Sigmoid colon (tissue), 7 donors: ENCODE results near the gene TMEM9. TPM values are rescaled to one million over a fixed set of nuclear protein-coding genes. Genes with fewer than 3 reads are reported as not detected.

Experiments
- DNase-seq: peaks from one replicate; pipeline ENCODE4 v3.0.0-alpha.2; 2019
- H3K27ac ChIP-seq, 4 donors: fragments of 200-600 bp; sonication (generic); one replicate each; pipeline ENCODE4 v1.5.1; 2016 to 2019; ENCODE audit warnings: mild to moderate bottlenecking in 1 of 4
- H3K27me3 ChIP-seq, 3 donors: fragments of 200-600 bp; sonication (generic); one replicate each; pipeline ENCODE4 v1.5.1; 2019; ENCODE audit warnings: mild to moderate bottlenecking in 1 of 3
- H3K36me3 ChIP-seq, 4 donors: fragments of 200-600 bp; sonication (generic); one replicate each; pipeline ENCODE4 v1.5.1; 2016 to 2019
- H3K4me1 ChIP-seq, 4 donors: fragments of 200-600 bp; sonication (generic); one replicate each; pipeline ENCODE4 v1.5.1; 2017 to 2019
- H3K4me3 ChIP-seq, 4 donors: fragments of 200-600 bp; sonication (generic); one replicate each; pipeline ENCODE4 v1.5.1; 2017 to 2019; ENCODE audit warnings: mild to moderate bottlenecking in 2 of 4, moderate library complexity in 1 of 4
- H3K9me3 ChIP-seq, 4 donors: fragments of 200-600 bp in 3 of 4; sonication (generic) in 3 of 4; one replicate each; pipeline versions ENCODE4 v1.5.1 to v1.6.1; 2013 to 2019
- EP300 ChIP-seq, 4 donors: sonication (generic); formaldehyde crosslinking; IDR thresholded peaks; one replicate each; pipeline ENCODE4 v1.6.1; 2017; ENCODE audit warnings: antibody characterized with exemption in 4 of 4
- POLR2A ChIP-seq, 2 donors: fragments of 450-650 bp; IDR thresholded peaks; one replicate each; pipeline ENCODE4 v1.6.1; 2016; ENCODE audit warnings: antibody characterized with exemption in 2 of 2, mild to moderate bottlenecking in 2 of 2, moderate library complexity in 2 of 2
- POLR2AphosphoS5 ChIP-seq, 4 donors: sonication (generic); formaldehyde crosslinking; IDR thresholded peaks; one replicate each; pipeline ENCODE4 v1.6.1; 2017; ENCODE audit warnings: antibody characterized with exemption in 4 of 4
- WGBS, 2 donors: extraction: QIAGEN DNeasy Blood & Tissue Kit; methylation state at CpG; one replicate each; pipeline ENCODE4 v1.1.7; 2013; 5-methylcytosine and 5-hydroxymethylcytosine counted together
- intact Hi-C: fragments of 100-400 bp; cut with DNase I; formaldehyde crosslinking; loops from one replicate; pipeline ENCODE4 v1.15.1; 2023
- polyA plus RNA-seq, 3 donors: library from polyadenylated mRNA; stranded (reverse); fragments of 200-250 nt; gene quantifications; one replicate each; pipeline ENCODE4 v1.2.3, GENCODE V29; 2013
- total RNA-seq, 4 donors: library from RNA; depleted of rRNA; stranded (reverse); fragments of >200 nt; gene quantifications; one replicate each; pipeline ENCODE4 v1.1.0, GENCODE V29; 2016
- TF ChIP-seq, protein P1 (sequence below), 4 experiments: fragments of 450-650 bp in 3 of 4; fragments of 200-600 bp in 1 of 4; IDR thresholded peaks; one replicate each; pipeline ENCODE4 v1.5.1; 2016 to 2019; ENCODE audit warnings: antibody characterized with exemption in 4 of 4, mild to moderate bottlenecking in 3 of 4, moderate library complexity in 2 of 4
- donor health status: healthy with polysubstance abuse.
- donor health status: Bipolar disorder and iron deficiency.
- donor health status: healthy.

Gene TMEM9
- total and polyA plus RNA-seq, 7 donors = 12.9 to 78.3 (median 56.2) TPM

DNA sequence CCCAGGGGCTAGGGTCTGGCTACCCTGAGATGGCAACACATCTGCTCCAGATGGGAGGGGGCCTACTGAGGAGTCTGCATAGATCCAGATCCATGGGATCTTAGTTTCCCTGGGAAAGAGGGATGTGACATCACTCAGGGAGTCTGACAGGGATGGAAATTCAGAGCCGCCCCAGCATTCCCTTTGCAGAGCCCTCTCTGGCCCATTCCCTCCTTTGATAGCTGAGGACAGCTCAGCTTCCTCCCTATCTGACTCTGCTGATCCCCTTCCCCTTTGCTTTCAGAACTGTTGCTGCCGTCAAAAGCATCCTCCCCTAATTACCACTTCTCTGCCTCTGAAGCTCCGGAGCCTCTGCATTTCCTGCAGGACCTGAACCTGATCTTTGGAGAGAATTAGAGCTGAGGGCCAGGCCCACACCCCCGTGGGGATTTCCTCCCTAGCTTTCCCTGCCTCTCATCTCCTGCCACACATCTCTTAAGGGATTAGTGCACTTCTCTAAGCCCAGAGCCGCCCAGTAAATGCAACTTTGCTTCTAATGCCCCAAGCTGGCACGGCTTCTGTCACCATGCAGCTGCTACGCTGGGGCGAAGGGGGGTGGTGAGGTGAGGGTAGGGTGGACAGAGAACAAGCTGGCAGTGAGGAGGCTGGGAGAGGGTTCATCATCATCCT, 17.8 kb downstream of the TMEM9 start:
- WGBS, 2 donors = 86 to 87% methylated on average over 8 of the region's 8 CpGs
- DNase-seq = no peak
- H3K27ac ChIP-seq = peak overlapping the region; percentile 66 to 79 (median 76)
- no peaks in the 10 kb centered on the region for H3K9me3 ChIP-seq
- peaks cover 0 to 25% (median 19%) of the 10 kb centered on the region in 4 donors for H3K4me1 ChIP-seq
- H3K4me3 ChIP-seq = no peak overlapping the region
- H3K36me3 ChIP-seq = peaks cover 9 to 50% (median 23%) of the 10 kb centered on the region in 4 donors
- H3K27me3 ChIP-seq = no peaks in the 10 kb centered on the region
- TF ChIP-seq POLR2A (IDR thresholded peaks at IDR 0.05) = no peak
- TF ChIP-seq, protein P1, sequence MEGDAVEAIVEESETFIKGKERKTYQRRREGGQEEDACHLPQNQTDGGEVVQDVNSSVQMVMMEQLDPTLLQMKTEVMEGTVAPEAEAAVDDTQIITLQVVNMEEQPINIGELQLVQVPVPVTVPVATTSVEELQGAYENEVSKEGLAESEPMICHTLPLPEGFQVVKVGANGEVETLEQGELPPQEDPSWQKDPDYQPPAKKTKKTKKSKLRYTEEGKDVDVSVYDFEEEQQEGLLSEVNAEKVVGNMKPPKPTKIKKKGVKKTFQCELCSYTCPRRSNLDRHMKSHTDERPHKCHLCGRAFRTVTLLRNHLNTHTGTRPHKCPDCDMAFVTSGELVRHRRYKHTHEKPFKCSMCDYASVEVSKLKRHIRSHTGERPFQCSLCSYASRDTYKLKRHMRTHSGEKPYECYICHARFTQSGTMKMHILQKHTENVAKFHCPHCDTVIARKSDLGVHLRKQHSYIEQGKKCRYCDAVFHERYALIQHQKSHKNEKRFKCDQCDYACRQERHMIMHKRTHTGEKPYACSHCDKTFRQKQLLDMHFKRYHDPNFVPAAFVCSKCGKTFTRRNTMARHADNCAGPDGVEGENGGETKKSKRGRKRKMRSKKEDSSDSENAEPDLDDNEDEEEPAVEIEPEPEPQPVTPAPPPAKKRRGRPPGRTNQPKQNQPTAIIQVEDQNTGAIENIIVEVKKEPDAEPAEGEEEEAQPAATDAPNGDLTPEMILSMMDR (IDR thresholded peaks at IDR 0.05) = no peak
- no peak for TF ChIP-seq POLR2AphosphoS5 (IDR thresholded peaks at IDR 0.05)
- TF ChIP-seq EP300 (IDR thresholded peaks at IDR 0.05) = no peak
- intact Hi-C loops = loop anchor here (10.0 kb wide), 1 partner anchor 88 kb away; no protein-coding TSS in a partner anchor

DNA sequence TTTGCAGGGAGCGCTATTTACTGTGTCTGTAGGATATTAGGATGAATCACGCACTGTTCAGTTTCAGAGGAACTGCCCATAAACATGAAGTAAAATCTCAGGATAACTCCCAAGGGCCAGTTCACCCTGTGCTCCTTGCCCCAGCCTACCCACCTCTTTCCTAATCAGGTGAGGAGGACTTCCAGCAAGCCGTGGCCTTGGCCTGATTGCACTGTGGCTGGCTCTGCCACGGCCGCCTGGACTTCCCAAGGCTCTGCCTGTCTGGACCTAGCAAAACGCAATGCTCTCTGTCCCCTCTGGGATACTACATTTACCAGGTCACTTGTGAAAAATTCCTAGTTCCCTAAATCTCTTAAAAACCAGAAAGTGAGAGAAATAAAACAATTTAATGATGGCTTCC, 19.9 kb downstream of the TMEM9 start:
- Histone ChIP-seq H3K4me1 (peaks cover 0 to 25% (median 19%) of the 10 kb centered on the region in 4 donors), H3K27ac (no peak overlapping the region), H3K4me3 (no peak overlapping the region), H3K27me3 (no peaks in the 10 kb centered on the region), H3K36me3 (peaks cover 6 to 29% (median 16%) of the 10 kb centered on the region in 4 donors), H3K9me3 (no peaks in the 10 kb centered on the region)
- TF ChIP-seq EP300 (IDR thresholded peaks at IDR 0.05) (no peak), POLR2AphosphoS5 (IDR thresholded peaks at IDR 0.05) (no peak), POLR2A (IDR thresholded peaks at IDR 0.05) (no peak)
- TF ChIP-seq, protein P1 (IDR thresholded peaks at IDR 0.05) = no peak
- 94 to 96% methylated on average over 6 of the region's 6 CpGs for WGBS, 2 donors
- intact Hi-C loops = loop anchor here (10.0 kb wide), 1 partner anchor 90 kb away; no protein-coding TSS in a partner anchor
- DNase-seq = no peak

DNA sequence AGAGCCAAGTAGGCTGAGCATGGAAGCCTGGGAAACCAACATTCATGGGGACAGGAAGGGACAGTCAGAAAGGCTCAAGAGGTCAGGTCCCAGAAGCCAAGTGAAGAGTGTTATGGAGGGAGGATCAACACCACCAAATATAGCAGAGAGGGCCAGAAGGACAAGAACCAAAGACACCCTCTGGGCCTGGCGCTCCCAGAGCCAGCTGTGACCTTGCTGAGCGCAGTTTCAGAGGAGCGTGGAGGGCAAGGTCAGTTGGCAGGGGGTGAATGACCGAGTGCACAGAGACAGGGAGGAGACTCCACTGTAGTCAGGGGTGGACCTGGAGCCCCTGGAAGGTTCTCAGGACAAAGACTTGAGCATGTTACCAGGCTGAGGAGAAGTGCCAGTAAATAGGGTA, 22.9 kb downstream of the TMEM9 start:
- intact Hi-C loops = loop anchor here (10.0 kb wide), 1 partner anchor 93 kb away; no protein-coding TSS in a partner anchor
- no peak for DNase-seq
- H3K36me3 ChIP-seq = peaks cover 6 to 26% (median 15%) of the 10 kb centered on the region in 4 donors
- no peak overlapping the region for H3K27ac ChIP-seq
- no peak overlapping the region for H3K4me3 ChIP-seq
- TF ChIP-seq POLR2AphosphoS5 (IDR thresholded peaks at IDR 0.05) (no peak), EP300 (IDR thresholded peaks at IDR 0.05) (no peak), POLR2A (IDR thresholded peaks at IDR 0.05) (no peak)
- TF ChIP-seq, protein P1 (IDR thresholded peaks at IDR 0.05) = no peak
- 74 to 77% methylated on average over 4 of the region's 4 CpGs for WGBS, 2 donors
- H3K4me1 ChIP-seq = peaks cover 0 to 4% (median 0%) of the 10 kb centered on the region in 4 donors
- H3K9me3 ChIP-seq = no peaks in the 10 kb centered on the region
- no peaks in the 10 kb centered on the region for H3K27me3 ChIP-seq

DNA sequence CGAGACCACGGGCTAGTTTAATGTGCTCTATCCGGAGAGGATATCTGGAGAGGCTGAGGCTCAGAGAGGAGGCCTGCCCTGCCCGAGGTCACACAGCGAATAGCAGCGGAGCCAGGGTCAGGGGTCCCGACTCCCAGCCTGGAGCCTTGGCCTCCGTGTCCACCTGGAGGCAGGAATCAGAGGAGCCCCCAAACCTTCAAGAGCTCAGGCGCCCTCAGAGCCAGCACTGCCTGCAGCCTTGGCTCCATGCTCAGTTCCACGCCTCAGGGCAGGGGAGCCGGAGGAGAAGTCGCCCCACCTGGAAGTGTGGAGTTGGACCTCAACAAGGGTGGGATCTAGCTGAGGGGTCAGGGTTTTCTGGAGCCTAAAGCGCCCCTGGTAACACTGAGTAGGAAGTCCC, 25.3 kb downstream of the TMEM9 start:
- 95 to 97% methylated on average over 13 of the region's 13 CpGs for WGBS, 2 donors
- no peak overlapping the region for H3K27ac ChIP-seq

More for the DNA sequence above, 25.3 kb downstream of the TMEM9 start:
- DNase-seq = no peak
- Histone ChIP-seq H3K27me3 (peaks cover 0 to 5% (median 0%) of the 10 kb centered on the region in 3 donors), H3K4me1 (peaks cover 0 to 12% (median 9%) of the 10 kb centered on the region in 4 donors), H3K4me3 (no peak overlapping the region), H3K9me3 (no peaks in the 10 kb centered on the region), H3K36me3 (peaks cover 0 to 3% (median 0%) of the 10 kb centered on the region in 4 donors)
- TF ChIP-seq, protein P1 (IDR thresholded peaks at IDR 0.05) = no peak
- intact Hi-C loops = no loop called here
